ENCODE data around the gene CYBC1.

The CYBC1 gene

GRCh38 chr17:82438401-82439193 lies 12.0 kb downstream of the CYBC1 start:
- no peak overlapping the region for H3K4me3 ChIP-seq (replicated peaks; ENCODE audit: low read depth, low read length)
- no peak for DNase-seq (ENCODE audit: low read depth)
- no peak for TF ChIP-seq CTCF (IDR thresholded peaks at IDR 0.05; ENCODE audit: low read length, missing control alignments)

GRCh38 chr17:82437325-82437668 lies 13.3 kb downstream of the CYBC1 start:
- no peak overlapping the region for H3K4me3 ChIP-seq (replicated peaks; ENCODE audit: low read depth, low read length)
- DNase-seq (ENCODE audit: low read depth), result no peak
- TF ChIP-seq CTCF (IDR thresholded peaks at IDR 0.05; ENCODE audit: low read length, missing control alignments), result no peak

GRCh38 chr17:82436601-82437324 lies 13.8 kb downstream of the CYBC1 start:
- no peak overlapping the region for H3K4me3 ChIP-seq (replicated peaks; ENCODE audit: low read depth, low read length)
- no peak for TF ChIP-seq CTCF (IDR thresholded peaks at IDR 0.05; ENCODE audit: low read length, missing control alignments)
- no peak for DNase-seq (ENCODE audit: low read depth)

- no peak for TF ChIP-seq CTCF (IDR thresholded peaks at IDR 0.05; ENCODE audit: low read length, missing control alignments)
- no peak overlapping the region for H3K4me3 ChIP-seq (replicated peaks; ENCODE audit: low read depth, low read length)
- DNase-seq (ENCODE audit: low read depth), result no peak
Observed at GRCh38 chr17:82435601-82436583, 14.7 kb downstream of the CYBC1 start.

- no peak for DNase-seq (ENCODE audit: low read depth)
- no peak for TF ChIP-seq CTCF (IDR thresholded peaks at IDR 0.05; ENCODE audit: low read length, missing control alignments)
- H3K4me3 ChIP-seq (replicated peaks; ENCODE audit: low read depth, low read length), result no peak overlapping the region
Observed at GRCh38 chr17:82435103-82435502, 15.4 kb downstream of the CYBC1 start.

- TF ChIP-seq CTCF (IDR thresholded peaks at IDR 0.05; ENCODE audit: low read length, missing control alignments), result no peak
- no peak overlapping the region for H3K4me3 ChIP-seq (replicated peaks; ENCODE audit: low read depth, low read length)
- no peak for DNase-seq (ENCODE audit: low read depth)
Observed at GRCh38 chr17:82434216-82434565, 16.4 kb downstream of the CYBC1 start.

All from fibroblast of pulmonary artery (primary cell).